Esophagus muscularis mucosa (tissue), 4 donors: Measurements from ENCODE around the gene SMKR1. TPM values are rescaled to one million over a fixed set of nuclear protein-coding genes. Genes with fewer than 3 reads are reported as not detected.

Source experiments
- DNase-seq: peaks from one replicate; pipeline ENCODE4 v3.0.0-alpha.2; 2017; ENCODE audit errors: extremely low spot score
- H3K27ac ChIP-seq, 4 donors: fragments of 200-600 bp; sonication (generic); replicated peaks in 1 of 4; 1 replicate in 3 of 4; 2 replicates in 1 of 4; pipeline ENCODE4 v1.5.1; 2016 to 2019; ENCODE audit warnings: mild to moderate bottlenecking in 1 of 4
- H3K27me3 ChIP-seq, 4 donors: fragments of 200-600 bp; sonication (generic); one replicate each; pipeline versions ENCODE4 v1.5.1 to v1.6.0; 2016 to 2019
- H3K36me3 ChIP-seq, 4 donors: fragments of 200-600 bp; sonication (generic); one replicate each; pipeline ENCODE4 v1.5.1; 2016 to 2019
- H3K4me1 ChIP-seq, 4 donors: fragments of 200-600 bp; sonication (generic); one replicate each; pipeline ENCODE4 v1.5.1; 2016 to 2019
- H3K4me3 ChIP-seq, 4 donors: fragments of 200-600 bp; sonication (generic); 1 replicate in 2 of 4; 2 replicates in 2 of 4; pipeline ENCODE4 v1.5.1; 2016 to 2019; ENCODE audit warnings: mild to moderate bottlenecking in 4 of 4, moderate library complexity in 1 of 4
- H3K9me3 ChIP-seq, 4 donors: fragments of 200-600 bp; sonication (generic); 1 replicate in 3 of 4; 2 replicates in 1 of 4; pipeline ENCODE4 v1.5.1; 2016 to 2019
- EP300 ChIP-seq: sonication (generic); formaldehyde crosslinking; IDR thresholded peaks from one replicate; pipeline ENCODE4 v1.6.1; 2017; ENCODE audit warnings: antibody characterized with exemption
- POLR2A ChIP-seq: fragments of 450-650 bp; IDR thresholded peaks from one replicate; pipeline ENCODE4 v1.6.1; 2017; ENCODE audit warnings: antibody characterized with exemption, moderate library complexity, mild to moderate bottlenecking, low read depth
- POLR2AphosphoS5 ChIP-seq, 2 donors: sonication (generic); formaldehyde crosslinking; IDR thresholded peaks; one replicate each; pipeline ENCODE4 v1.6.1; 2017; ENCODE audit warnings: antibody characterized with exemption in 2 of 2
- WGBS: methylation state at CpG from one replicate; pipeline ENCODE4 v1.1.5; 2018; 5-methylcytosine and 5-hydroxymethylcytosine counted together
- intact Hi-C: fragments of 100-400 bp; cut with DNase I; formaldehyde crosslinking; loops from one replicate; pipeline ENCODE4 v1.15.1; 2023
- total RNA-seq, 4 donors: library from RNA; depleted of rRNA; stranded (reverse); fragments of >200 nt; gene quantifications; one replicate each; pipeline versions ENCODE4 v1.1.0 to v1.2.1, GENCODE V29; 2016
- TF ChIP-seq, protein P1 (sequence below), 3 experiments: fragments of 200-600 bp in 2 of 3; fragments of 450-650 bp in 1 of 3; sonication (generic) in 2 of 3; IDR thresholded peaks; one replicate each; pipeline ENCODE4 v1.5.1; 2017 to 2019; ENCODE audit warnings: antibody characterized with exemption in 3 of 3, mild to moderate bottlenecking in 2 of 3, moderate library complexity in 1 of 3

SMKR1 gene
- total RNA-seq, 4 donors from 2014 or later, result 0.33 TPM; not detected in 3

DNA sequence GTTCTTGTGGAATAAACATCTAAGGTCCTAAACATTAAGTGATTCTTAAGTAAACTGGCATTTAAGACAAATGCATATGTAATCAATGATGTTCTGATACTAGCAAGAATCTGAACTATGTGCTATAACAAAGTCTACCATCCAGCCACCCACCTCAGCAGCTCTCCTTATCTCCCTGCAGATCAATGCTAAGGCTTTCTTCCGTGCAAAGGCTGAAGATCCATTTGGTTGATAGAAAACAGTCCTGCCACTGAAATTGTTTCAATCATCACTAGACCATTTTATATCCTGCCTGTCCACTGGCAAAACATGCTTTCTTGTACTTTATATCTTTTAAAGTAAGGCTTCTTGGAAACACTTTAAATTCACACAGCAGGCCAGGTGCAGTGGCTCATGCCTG, 6.3 kb upstream of the SMKR1 start:
- H3K36me3 ChIP-seq, result no peaks in the 10 kb centered on the region
- WGBS, result 64% methylated on average over 1 of the region's 1 CpG
- intact Hi-C loops, result loop anchor here (10.0 kb wide), 1 partner anchor 139 kb away; no protein-coding TSS in a partner anchor

DNA sequence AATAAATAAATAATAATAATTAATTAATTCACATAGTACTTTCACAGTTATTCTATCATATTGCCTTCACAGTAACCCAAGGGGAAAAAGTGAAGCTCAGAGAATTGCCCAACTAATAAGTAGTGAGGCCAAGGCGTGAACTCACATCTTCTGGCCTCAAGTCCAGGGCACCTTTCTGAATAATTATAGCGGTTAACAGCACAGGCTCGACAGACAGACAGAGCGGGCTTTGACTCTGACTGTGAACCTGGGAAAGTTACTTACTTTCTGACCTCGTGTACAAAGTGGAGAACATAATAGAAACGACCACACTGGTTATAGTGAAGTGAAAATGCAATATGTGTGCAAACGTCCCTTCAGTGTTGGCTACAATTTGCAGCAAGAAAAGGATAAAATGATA, 5.7 kb upstream of the SMKR1 start:
- Histone ChIP-seq H3K27ac (no peak overlapping the region), H3K9me3 (no peaks in the 10 kb centered on the region), H3K4me1 (peaks cover 0 to 2% (median 1%) of the 10 kb centered on the region in 4 donors), H3K4me3 (no peak overlapping the region), H3K36me3 (no peaks in the 10 kb centered on the region), H3K27me3 (peaks cover 0 to 3% (median 0%) of the 10 kb centered on the region in 4 donors)
- intact Hi-C loops, result loop anchor here (10.0 kb wide), 1 partner anchor 138 kb away; no protein-coding TSS in a partner anchor
- DNase-seq, result no peak
- TF ChIP-seq, protein P1, sequence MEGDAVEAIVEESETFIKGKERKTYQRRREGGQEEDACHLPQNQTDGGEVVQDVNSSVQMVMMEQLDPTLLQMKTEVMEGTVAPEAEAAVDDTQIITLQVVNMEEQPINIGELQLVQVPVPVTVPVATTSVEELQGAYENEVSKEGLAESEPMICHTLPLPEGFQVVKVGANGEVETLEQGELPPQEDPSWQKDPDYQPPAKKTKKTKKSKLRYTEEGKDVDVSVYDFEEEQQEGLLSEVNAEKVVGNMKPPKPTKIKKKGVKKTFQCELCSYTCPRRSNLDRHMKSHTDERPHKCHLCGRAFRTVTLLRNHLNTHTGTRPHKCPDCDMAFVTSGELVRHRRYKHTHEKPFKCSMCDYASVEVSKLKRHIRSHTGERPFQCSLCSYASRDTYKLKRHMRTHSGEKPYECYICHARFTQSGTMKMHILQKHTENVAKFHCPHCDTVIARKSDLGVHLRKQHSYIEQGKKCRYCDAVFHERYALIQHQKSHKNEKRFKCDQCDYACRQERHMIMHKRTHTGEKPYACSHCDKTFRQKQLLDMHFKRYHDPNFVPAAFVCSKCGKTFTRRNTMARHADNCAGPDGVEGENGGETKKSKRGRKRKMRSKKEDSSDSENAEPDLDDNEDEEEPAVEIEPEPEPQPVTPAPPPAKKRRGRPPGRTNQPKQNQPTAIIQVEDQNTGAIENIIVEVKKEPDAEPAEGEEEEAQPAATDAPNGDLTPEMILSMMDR (IDR thresholded peaks at IDR 0.05), result no peak
- TF ChIP-seq POLR2A (no peak), POLR2AphosphoS5 (IDR thresholded peaks at IDR 0.05) (no peak), EP300 (no peak)
- WGBS, result 79% methylated on average over 7 of the region's 7 CpGs

More for the DNA sequence above, 6.3 kb upstream of the SMKR1 start:
- Histone ChIP-seq H3K27me3 (peaks cover 0 to 3% (median 0%) of the 10 kb centered on the region in 4 donors), H3K4me1 (no peaks in the 10 kb centered on the region), H3K27ac (no peak overlapping the region), H3K4me3 (no peak overlapping the region), H3K9me3 (no peaks in the 10 kb centered on the region)
- DNase-seq, result no peak
- TF ChIP-seq POLR2AphosphoS5 (IDR thresholded peaks at IDR 0.05) (no peak), EP300 (no peak), POLR2A (no peak)
- TF ChIP-seq, protein P1 (IDR thresholded peaks at IDR 0.05), result no peak

DNA sequence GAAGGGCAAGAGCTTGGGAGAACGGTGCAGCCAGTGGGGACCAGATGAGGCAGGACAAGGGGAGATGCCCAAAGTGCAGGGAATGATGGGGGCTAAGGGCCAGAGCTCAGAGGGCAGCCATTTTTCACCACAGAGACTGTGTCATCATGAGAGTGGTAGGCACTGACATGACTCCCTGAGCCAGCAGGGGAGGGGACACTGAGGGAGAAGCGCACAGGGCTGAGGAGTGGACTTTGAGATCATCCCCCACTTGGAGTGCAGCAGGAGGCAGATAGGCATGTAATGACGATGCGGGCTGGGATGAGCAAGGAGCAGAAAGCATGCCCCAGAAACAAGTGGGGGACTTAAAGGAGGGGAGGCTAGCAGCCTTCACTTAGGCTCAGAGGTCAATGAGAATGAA, 5.2 kb upstream of the SMKR1 start:
- Histone ChIP-seq H3K4me3 (no peak overlapping the region), H3K27me3 (peaks cover 0 to 3% (median 0%) of the 10 kb centered on the region in 4 donors), H3K36me3 (no peaks in the 10 kb centered on the region), H3K27ac (no peak overlapping the region), H3K4me1 (peaks cover 0 to 7% (median 6%) of the 10 kb centered on the region in 4 donors), H3K9me3 (no peaks in the 10 kb centered on the region)
- DNase-seq, result no peak
- intact Hi-C loops, result loop anchor here (10.0 kb wide), 1 partner anchor 138 kb away; no protein-coding TSS in a partner anchor
- WGBS, result 91% methylated on average over 4 of the region's 4 CpGs
- no peak for TF ChIP-seq EP300
- TF ChIP-seq POLR2A, result no peak
- no peak for TF ChIP-seq POLR2AphosphoS5 (IDR thresholded peaks at IDR 0.05)
- TF ChIP-seq, protein P1 (IDR thresholded peaks at IDR 0.05), result no peak

DNA sequence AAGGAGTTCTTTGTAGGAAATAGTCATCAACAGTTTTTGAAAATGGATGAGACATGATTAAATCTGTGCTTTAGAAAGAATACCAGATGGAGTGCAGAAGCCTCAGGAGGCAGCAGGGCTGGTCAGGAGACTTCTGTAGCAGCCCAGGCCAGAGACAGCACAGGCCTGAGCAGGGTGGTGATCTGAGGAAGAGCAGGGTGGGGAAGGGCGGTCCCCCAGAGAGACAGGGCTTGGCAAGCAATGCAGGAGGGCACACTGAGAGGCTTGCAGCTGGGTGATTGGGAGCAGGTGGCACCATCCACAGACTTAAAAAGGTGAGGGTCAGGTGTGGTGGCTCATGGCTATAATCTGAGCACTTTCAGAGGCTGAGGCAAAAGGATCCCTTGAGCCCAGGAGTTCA, 4.3 kb upstream of the SMKR1 start:
- WGBS, result 100% methylated on average over 1 of the region's 1 CpG
- peaks cover 0 to 9% (median 0%) of the 10 kb centered on the region in 4 donors for H3K27me3 ChIP-seq
- intact Hi-C loops, result loop anchor here (10.0 kb wide), 1 partner anchor 137 kb away; no protein-coding TSS in a partner anchor

More for the DNA sequence above, 4.3 kb upstream of the SMKR1 start:
- no peaks in the 10 kb centered on the region for H3K9me3 ChIP-seq
- TF ChIP-seq POLR2AphosphoS5 (IDR thresholded peaks at IDR 0.05) (no peak), POLR2A (no peak), EP300 (no peak)
- TF ChIP-seq, protein P1 (IDR thresholded peaks at IDR 0.05), result no peak
- H3K27ac ChIP-seq, result no peak overlapping the region
- H3K4me1 ChIP-seq, result peaks cover 0 to 16% (median 13%) of the 10 kb centered on the region in 4 donors
- no peak overlapping the region for H3K4me3 ChIP-seq
- H3K36me3 ChIP-seq, result no peaks in the 10 kb centered on the region
- no peak for DNase-seq
